ENCODE results near the gene TMEM151B.

The TMEM151B gene

GRCh38 chr6:44303842-44304241 lies 33.6 kb downstream of the TMEM151B start:
- Histone ChIP-seq H3K4me1 (ENCODE audit: insufficient read depth, poor library complexity, severe bottlenecking) (peaks cover under 1% of the 10 kb centered on the region), H3K27ac (ENCODE audit: poor library complexity, severe bottlenecking) (no peak overlapping the region), H3K4me3 (ENCODE audit: severe bottlenecking) (no peak overlapping the region), H3K9me3 (ENCODE audit: severe bottlenecking) (no peaks in the 10 kb centered on the region), H3K27me3 (ENCODE audit: insufficient read depth, poor library complexity, severe bottlenecking) (no peaks in the 10 kb centered on the region), H3K36me3 (ENCODE audit: low read depth) (peaks cover 54% of the 10 kb centered on the region)
- no peak for DNase-seq (ENCODE audit: low spot score)
- no peak for TF ChIP-seq CTCF (IDR thresholded peaks at IDR 0.05; ENCODE audit: poor library complexity, severe bottlenecking)
- no peak for ATAC-seq (ENCODE audit: low read depth)

GRCh38 chr6:44304282-44305199 lies 34.3 kb downstream of the TMEM151B start:
- ATAC-seq (ENCODE audit: low read depth), result peak; percentile 37; the same call in 1 of the 3 replicates
- no peak overlapping the region for H3K27ac ChIP-seq (ENCODE audit: poor library complexity, severe bottlenecking)
- H3K36me3 ChIP-seq (ENCODE audit: low read depth), result peaks cover 60% of the 10 kb centered on the region
- H3K4me3 ChIP-seq (ENCODE audit: severe bottlenecking), result no peak overlapping the region
- no peak for DNase-seq (ENCODE audit: low spot score)
- no peaks in the 10 kb centered on the region for H3K9me3 ChIP-seq (ENCODE audit: severe bottlenecking)
- peak; percentile 61 for TF ChIP-seq CTCF (IDR thresholded peaks at IDR 0.05; ENCODE audit: poor library complexity, severe bottlenecking)
- peaks cover 7% of the 10 kb centered on the region for H3K4me1 ChIP-seq (ENCODE audit: insufficient read depth, poor library complexity, severe bottlenecking)
- no peaks in the 10 kb centered on the region for H3K27me3 ChIP-seq (ENCODE audit: insufficient read depth, poor library complexity, severe bottlenecking)

GRCh38 chr6:44305200-44305725 lies 35.0 kb downstream of the TMEM151B start:
- Histone ChIP-seq H3K27ac (ENCODE audit: poor library complexity, severe bottlenecking) (no peak overlapping the region), H3K27me3 (ENCODE audit: insufficient read depth, poor library complexity, severe bottlenecking) (no peaks in the 10 kb centered on the region), H3K4me1 (ENCODE audit: insufficient read depth, poor library complexity, severe bottlenecking) (peaks cover 10% of the 10 kb centered on the region), H3K36me3 (ENCODE audit: low read depth) (peaks cover 65% of the 10 kb centered on the region), H3K9me3 (ENCODE audit: severe bottlenecking) (no peaks in the 10 kb centered on the region), H3K4me3 (ENCODE audit: severe bottlenecking) (no peak overlapping the region)
- TF ChIP-seq CTCF (IDR thresholded peaks at IDR 0.05; ENCODE audit: poor library complexity, severe bottlenecking), result no peak
- ATAC-seq (ENCODE audit: low read depth), result no peak
- no peak for DNase-seq (ENCODE audit: low spot score)

- Histone ChIP-seq H3K9me3 (ENCODE audit: severe bottlenecking) (no peaks in the 10 kb centered on the region), H3K4me1 (ENCODE audit: insufficient read depth, poor library complexity, severe bottlenecking) (peaks cover 10% of the 10 kb centered on the region), H3K27ac (ENCODE audit: poor library complexity, severe bottlenecking) (no peak overlapping the region), H3K27me3 (ENCODE audit: insufficient read depth, poor library complexity, severe bottlenecking) (no peaks in the 10 kb centered on the region), H3K4me3 (ENCODE audit: severe bottlenecking) (no peak overlapping the region), H3K36me3 (ENCODE audit: low read depth) (peaks cover 78% of the 10 kb centered on the region)
- no peak for DNase-seq (ENCODE audit: low spot score)
- ATAC-seq (ENCODE audit: low read depth), result no peak
- TF ChIP-seq CTCF (IDR thresholded peaks at IDR 0.05; ENCODE audit: poor library complexity, severe bottlenecking), result no peak
Measured at GRCh38 chr6:44306710-44307109, 36.5 kb downstream of the TMEM151B start.

- no peak for TF ChIP-seq CTCF (IDR thresholded peaks at IDR 0.05; ENCODE audit: poor library complexity, severe bottlenecking)
- H3K36me3 ChIP-seq (ENCODE audit: low read depth), result peaks cover 78% of the 10 kb centered on the region
- H3K4me3 ChIP-seq (ENCODE audit: severe bottlenecking), result no peak overlapping the region
- DNase-seq (ENCODE audit: low spot score) (no peak), ATAC-seq (ENCODE audit: low read depth) (no peak)
- no peak overlapping the region for H3K27ac ChIP-seq (ENCODE audit: poor library complexity, severe bottlenecking)
- H3K27me3 ChIP-seq (ENCODE audit: insufficient read depth, poor library complexity, severe bottlenecking), result no peaks in the 10 kb centered on the region
- H3K9me3 ChIP-seq (ENCODE audit: severe bottlenecking), result no peaks in the 10 kb centered on the region
- peaks cover 12% of the 10 kb centered on the region for H3K4me1 ChIP-seq (ENCODE audit: insufficient read depth, poor library complexity, severe bottlenecking)
Measured at GRCh38 chr6:44307217-44307616, 37.0 kb downstream of the TMEM151B start.
